HG03159 (cell line): Measurements from ENCODE around the gene IFNLR1.

Experiments
- ATAC-seq: cut with Tn5 transposase; IDR thresholded peaks from one replicate; pipeline ENCODE4 v1.9.1; 2021; ENCODE audit warnings: mild to moderate bottlenecking, moderate library complexity; ENCODE audit not compliant: unreplicated experiment

Gene IFNLR1

DNA sequence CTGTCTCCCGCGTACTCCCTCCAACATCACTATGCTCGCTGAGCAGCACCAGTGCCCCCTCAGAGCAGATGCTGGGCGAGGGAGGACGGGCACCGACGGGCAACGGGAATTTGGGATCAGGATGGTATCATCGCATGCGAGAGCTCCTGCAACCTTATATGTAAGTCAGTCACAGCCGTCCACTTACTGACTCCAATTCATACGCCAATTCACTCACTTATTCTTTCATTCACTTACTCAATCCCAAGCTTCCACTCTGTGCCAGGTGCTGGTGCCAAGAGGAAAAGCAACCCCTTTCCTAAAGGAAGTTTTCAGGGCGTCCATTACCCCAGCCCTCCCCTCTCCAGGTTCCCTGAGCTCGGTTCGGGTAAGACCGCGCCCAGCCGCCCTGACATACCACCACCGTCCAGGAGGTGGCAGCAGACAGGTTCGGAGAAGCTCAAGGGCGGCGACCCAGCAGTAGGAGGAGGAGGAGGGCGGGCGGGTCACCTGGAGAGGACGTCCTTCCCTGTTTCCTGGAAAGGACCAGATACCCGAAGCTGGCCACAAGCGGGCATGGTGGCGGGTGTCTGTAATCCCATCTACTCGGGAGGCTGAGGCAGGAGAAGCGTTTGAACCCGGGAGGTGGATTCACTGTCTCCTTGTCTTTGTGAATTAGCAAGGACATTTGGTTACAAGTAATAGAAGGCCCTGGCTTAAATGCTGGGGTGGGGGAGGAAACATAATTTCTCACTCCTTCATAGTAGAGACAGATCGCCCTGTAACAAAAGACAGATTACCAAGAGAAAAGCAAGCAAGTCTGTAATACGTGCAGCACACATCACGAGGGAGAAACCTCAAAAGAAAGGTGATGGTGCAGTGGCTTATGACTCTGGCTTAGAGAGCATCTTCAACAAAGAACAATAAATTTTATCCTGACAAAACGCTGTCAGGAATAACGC lies 36.6 kb downstream of the IFNLR1 start:
- peak; percentile 73 for ATAC-seq

DNA sequence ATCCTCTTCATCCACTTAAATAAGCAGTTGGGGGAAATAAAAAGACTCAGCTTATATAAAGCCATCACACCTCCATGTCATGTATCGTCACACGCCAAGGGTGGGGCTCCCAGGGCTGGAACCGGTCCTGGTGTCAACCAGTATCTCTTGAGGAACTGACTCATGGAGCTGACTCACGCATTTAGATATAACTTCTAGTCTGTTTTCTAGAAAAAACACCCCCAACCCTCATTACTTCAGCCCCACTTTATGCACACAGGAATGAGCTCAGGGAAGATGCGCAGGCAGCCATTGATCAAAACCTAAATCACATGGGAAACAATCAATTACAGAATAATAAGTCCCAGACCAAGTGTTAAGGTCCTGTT lies 37.2 kb downstream of the IFNLR1 start:
- ATAC-seq, result no peak

DNA sequence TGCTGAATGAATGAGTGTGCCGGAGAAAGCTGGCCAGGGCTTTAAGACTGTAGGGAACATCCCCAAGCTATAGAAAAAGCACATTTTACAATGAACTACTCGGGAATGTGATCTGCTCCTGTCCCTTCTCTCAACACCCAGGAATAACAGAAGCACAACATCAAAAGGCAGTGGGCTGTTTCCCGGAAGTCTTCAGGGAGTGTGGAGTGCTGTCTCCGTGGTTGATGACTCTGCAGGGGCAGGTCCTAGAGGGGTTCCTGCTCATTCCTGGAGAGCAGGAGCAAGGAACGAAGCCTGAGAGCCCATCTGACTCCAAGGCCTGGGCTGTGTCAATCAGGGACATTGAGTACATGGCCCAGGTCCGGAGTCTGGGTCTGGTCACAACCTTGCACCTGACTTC lies 39.3 kb downstream of the IFNLR1 start:
- ATAC-seq, result no peak

DNA sequence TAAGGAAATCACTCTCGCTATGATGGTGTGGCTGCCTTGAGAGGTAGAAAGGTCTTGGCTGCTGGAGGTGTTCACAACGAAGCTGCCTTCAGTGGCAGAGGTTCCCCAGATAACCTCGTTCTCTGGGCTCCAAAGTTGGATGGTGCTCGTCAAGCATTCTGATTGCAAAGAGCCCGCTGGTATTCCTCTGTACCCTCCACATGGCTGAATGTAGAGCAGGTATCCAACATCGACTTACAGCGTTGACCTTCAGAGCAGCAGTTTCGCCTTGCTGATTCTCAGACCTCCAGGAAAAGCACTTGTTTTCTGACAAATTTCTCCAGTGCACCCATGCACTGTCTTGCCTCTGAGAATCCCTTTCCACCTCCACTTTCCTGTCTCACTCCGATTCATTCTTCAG lies 39.9 kb downstream of the IFNLR1 start:
- no peak for ATAC-seq

DNA sequence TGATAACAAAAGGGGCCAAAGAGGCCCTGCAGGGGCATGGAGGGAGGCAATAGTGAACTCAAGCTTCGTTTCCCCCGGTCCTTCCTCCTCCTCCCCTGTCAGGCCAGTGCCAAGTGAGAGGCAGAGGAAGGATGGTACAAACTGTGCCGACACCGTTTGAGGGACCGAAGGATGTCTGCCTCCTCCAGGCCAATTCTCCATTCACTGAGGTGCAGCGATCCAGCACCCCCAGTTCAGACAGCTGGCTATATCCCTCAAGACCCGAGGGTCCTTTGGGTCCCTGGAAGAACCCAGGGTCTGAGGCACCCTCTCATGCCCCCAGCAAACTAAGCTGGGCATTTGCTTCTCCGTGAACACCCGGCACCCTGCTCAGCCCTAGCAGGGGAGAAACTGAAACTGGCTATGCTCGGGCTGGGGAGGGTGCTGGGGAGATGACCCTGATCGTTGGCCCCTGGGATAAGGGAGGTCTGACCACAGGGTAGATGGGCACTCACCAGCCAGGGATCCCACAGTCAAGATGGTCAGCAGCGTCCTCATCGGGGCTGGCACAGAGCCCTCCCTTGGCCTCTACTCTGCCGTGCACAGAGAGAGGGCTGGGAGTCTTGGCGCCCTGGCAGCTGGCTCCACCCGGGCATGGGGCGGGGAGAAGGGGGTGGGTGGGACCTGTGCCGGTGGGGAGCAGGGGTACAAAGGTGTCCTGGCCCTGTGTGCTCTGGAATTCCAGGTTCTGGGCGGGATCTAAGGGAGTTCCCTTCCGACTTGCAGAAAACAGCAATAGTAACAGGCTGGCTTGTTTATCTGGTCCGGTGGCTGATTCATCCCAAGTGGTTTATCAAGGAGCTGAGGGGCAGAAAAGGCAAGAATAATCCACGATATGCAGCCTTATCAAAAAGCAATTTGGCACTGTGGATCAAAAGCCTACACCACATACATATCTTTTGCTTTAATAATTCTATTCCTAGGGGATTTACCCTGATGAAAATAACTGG lies 44.2 kb downstream of the IFNLR1 start, which contains the start of gene IL22RA1:
Gene IL22RA1, minus strand, starts transcription at position 595 of the 989 bp plus-strand sequence. Its CDS starts 58 bp downstream, at position 537.
- ATAC-seq, result no peak

DNA sequence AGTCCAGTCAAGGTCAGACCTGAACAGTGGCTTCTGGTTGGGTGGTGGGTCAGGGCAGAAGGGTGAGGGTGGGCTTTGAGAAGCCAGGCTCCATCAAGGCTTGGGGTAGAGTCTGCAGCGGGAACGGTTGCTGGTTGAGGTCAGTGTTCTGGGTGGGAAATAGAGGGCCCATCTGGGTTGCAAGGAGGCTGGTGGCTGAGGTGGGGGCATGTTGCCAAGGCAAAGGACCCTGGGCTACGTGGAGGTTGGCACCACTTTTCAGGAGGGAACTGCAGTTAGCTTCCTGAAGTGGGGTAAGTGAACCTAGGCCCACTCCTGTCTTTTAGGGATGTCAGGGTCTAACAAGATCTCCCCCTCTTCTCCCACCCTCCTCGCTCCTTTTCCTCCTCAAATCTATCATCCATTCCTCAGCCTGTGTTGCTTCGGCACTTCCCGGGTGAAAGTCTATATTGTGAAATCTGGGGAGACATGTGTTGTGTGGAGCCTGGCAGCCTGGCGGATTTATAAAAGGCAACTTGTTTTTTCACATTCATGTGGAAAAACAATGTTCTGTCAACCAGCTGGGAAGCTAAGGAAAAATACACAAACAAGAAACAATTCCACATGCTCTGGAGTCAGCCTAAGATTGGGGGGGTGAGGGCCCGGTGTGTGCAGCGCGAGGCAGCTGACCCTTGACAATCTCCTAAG lies 45.6 kb downstream of the IFNLR1 start:
- ATAC-seq, result no peak

DNA sequence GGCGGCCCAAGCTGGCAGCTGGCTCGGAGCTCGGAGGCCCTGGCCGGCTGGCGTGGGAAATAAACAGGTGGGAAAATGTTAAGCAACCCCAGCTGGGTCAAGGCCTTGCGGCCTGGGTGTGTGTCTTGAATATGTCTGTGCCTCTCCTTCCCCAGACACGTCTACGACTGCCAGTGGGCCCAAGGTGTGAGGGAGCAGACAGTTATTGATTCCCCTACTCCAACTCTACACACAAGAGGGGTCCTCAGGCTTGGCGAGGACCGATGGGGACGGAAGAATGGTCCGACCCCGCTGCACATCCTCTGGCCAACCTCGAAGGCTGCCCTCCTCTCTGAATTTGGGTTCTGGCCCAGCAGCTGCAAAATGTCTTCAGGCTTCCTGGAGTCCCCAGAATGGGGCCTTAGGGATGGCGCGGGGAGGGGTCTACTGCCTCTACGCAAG lies 46.3 kb downstream of the IFNLR1 start:
- no peak for ATAC-seq

DNA sequence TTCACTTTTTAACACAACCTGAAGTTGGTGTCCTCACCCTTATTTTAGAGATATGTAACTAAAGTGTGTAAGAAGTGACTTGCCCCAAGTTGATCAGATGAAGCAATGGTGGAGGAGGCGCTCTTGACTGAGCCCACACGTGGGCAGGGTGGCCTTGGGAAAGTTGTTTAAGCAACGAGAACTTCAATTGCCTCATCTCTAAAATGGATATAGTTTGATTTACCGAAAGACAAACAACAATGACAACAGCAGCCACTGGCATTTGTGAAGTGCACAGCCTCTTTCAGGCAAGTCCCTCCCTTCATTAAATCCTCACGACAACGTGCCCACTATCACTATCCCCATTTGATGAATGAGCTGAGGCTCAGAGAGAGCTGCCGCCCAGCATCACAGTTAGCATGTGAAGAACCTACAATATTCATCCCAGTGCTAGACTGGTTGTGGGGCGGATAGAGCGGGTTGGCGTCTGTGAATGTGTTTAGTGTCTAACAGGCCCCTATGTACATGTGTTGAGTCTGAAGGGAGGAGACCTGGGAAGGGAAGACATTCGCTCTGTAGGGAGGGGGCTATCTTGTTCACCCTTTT lies 47.2 kb downstream of the IFNLR1 start:
- no peak for ATAC-seq

DNA sequence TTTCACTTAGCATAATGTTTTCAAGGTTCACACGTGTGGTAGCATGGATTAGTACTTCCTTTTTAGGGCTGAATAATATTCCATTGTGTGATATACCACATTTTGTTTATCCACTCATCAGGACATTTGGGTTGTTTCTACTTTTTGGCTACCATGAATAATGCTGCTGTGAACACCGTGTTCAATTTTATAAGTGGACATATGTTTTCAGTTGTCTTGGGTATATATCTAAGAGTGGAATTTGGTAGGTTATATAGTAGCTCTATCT lies 47.9 kb downstream of the IFNLR1 start:
- no peak for ATAC-seq

DNA sequence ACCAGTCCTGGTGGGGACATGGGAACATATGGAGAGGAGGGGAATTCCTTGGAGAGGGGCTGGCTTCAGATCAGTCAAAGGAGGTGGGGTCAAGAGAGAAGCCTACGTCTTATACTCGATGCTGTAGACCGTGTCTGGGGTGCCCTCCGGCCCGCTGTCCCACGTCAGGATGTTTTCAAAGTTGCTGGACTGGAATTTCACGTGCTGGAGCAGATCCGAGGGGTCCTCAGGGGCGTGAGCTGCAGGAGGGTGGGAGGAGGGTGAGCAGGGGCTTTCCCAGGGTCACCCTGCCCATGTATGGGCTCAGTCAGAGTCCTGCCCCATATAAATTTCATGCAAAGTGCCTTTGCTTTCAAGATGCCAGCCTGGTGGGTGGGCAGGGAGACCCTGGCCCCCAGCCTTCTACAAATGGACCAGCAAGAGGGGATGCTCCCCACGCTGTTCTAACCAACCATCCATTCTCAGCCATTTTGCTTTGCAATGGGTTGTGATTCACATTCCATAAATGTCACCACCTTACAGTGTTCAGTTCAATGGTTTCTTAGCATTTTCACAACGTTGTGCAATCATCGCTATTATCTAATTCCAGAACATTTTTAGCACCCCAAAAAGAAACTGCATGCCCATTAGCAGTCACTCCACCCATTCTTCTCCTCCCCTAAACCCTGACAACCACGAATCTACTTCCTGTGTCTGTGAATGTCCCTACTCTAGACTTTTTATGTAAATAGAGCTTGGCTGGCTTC lies 48.4 kb downstream of the IFNLR1 start:
- ATAC-seq, result no peak

DNA sequence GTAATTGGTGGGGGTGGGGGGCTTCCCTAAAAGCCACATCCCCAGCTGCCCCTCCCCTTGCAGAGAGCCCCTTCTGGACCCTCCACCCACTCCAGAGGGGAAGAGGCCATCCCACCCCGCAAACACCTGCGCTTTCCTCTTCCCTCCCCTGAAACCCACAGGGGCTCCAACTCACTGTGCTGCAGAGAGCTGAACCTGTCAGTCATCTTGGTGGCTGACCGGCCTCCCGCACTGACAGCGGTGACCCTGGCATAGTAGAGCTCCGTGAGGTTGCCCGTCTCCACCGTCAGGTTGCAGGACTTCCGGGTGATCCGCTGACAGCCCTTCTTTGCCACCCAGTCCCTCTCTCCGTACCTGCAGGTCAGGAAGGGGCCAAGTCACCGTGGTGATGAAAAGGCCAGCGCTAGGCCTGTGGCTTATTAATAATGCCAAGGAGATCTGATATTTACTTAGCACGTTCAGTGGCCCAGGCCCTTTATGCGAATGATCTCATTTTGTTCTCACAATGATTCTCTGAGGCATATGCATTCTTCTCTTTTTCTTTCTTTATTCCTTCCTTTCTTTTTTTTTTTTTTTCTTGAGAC lies 50.0 kb downstream of the IFNLR1 start:
- no peak for ATAC-seq

DNA sequence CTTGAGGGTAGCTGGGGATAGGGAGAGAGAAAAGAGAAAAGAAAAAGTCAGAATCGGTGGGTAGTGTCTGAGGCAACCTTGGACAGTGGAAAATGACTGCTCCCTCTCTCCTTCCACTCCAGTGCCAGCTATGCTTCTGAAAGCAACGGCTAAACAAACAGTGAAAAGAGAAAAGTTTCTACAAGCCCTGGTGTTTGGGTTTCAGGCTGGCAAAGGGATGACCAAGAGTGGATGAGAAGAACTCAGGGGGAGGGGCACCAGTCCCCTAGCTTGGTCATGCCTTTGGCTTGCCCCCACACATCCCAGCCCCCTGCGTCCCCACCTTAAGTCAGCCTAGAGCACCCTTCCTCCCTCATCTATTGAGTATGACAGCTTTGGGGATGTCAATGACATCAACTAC lies 52.7 kb downstream of the IFNLR1 start:
- ATAC-seq, result no peak

DNA sequence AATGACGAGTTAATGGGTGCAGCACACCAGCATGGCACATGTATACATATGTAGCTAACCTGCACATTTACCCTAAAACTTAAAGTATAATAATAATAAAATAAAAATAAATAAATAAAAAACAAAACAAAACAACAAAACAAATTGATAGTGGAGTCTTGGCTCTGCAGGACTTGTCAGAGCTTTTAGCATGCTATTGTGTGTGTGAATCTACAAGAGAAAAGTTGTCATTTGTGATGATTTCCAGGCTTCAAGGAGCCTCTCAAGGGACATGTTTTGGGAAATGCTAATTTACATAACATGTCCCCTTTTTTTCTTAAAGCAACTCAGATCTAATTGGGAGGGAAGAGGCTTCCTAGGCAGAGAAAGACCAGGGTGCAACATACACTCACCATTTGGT lies 53.3 kb downstream of the IFNLR1 start:
- no peak for ATAC-seq

DNA sequence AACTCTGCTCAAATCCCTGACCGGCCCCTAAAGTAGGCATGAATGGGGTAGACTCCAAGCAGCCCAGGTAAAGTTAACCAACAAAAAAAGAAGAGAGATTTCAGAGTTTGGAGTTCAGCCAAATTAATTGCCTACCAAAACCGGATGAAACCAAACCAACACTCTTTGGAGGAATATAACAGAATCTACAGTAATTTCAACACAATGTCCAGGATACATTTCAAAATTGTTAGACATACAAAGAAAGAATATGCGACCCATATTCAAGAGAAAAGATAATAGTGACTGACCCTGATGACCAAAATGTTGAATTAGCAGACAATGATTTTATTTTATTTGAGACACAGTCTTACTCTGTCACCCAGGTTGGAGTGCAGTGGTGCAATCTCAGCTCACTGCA lies 56.7 kb downstream of the IFNLR1 start:
- ATAC-seq, result no peak

DNA sequence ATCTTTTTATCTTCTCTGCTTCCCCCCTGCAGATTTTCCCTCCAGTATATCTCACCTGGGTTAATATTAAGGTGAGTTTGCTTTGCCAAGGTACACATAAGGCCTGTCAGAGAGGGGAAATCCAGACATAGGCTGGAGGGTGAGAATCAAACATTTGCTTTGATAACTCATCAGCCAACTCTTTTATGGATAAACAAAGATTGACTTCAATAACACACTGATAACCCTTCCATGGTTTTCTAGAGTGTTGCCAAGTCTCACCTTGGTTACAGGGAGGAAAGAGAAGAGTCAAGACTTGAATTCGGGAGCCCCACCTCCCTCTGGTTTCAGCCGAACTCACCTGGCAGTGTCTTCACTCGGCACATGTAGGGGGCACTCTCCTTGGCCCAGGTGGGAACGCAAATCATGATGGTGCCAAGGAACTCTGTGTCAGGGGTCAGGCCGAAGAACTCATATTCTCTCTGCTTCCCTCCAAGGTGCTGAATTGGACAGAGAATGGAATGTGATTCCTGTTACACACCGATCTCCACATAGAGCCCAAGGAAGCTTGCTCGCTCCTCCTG lies 59.2 kb downstream of the IFNLR1 start:
- no peak for ATAC-seq

DNA sequence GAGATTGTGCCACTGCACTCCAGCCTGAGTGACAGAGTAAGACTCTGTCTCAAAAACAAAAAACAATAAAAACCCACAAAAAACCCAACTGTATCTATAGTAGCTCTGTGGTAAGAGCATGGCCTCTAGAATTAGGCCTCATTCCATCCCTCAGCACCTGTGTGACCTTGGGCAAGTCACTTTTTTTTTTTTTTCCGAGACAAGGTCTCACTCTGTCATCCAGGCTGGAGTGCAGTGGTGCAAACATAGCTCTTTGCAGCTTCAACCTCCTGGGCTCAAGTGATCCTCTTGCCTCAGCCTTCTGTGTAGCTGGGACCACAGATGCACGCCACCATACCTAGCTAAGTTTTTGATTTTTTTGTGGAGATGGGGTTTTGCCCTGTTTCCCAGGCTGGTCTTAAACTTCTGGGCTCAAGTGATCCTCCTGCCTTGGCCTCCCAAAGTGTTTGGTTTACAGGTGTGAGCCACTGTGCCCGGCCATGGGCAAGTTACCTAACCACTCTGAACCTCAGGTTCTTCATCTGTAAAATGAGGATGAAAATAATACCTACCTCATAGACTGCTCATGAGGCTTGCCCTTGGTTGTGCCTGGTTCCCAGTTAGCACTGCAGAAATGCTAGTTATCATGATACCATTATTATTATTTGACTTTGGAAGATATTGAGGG lies 59.8 kb downstream of the IFNLR1 start:
- ATAC-seq, result no peak

DNA sequence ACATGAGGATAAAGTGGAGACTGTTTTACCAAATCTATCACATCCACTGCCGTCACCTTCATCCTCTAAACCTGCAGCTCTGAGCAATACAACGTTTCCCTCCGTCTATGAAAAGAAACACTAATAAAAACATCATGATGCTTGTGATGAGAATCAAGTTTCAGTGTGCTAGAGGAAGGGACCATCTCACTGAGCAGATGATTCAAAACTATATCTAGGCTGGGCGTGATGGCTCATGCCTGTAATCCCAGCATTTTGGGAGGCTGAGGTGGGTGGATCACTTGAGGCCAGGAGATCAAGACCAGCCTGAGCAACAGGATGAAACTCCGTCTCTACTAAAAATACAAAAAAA lies 60.4 kb downstream of the IFNLR1 start:
- ATAC-seq, result no peak

DNA sequence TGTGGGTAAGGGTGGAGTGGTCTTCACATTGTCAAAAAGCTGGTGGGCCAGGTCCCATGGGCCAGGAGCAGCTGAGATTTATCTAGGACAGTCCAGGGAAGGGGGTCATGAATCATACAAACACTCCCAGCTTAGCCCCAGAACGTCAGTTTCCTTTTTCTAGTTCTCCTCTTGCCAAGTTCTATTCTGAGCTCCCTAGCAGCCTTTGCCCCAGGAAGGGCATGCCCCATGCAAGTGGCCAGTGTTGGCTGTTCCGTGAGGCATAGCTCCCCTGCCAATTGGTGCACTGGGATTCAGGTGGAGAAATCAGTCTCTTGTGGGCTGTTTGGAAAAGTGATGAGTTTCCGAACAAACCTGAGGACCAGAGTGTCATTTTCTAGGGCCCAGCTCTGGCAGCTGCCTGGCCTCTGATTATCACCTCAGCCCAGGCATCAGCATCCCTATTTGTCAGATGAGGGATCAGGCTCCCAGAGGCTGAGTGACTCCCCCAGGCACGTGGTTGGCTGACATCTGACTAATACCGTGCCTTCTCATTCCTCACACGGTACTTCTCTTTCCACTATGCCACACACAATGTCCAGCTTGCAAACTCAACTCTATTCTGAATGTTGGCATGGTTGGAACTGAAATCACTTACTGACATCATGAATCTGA lies 60.9 kb downstream of the IFNLR1 start:
- ATAC-seq, result no peak
